ENCODE results near the gene IQSEC3. TPM values are rescaled to one million over a fixed set of nuclear protein-coding genes. Genes with fewer than 3 reads are reported as not detected.

Gene IQSEC3
- total and polyA plus RNA-seq, 10 of the 15 experiments (the other 5 are each of a cell fraction or from before 2014, with no cell fraction given) = not detected

- no peaks in the 10 kb centered on the region for H3K36me3 ChIP-seq (ENCODE audit: control insufficient read depth in 2 of 2, insufficient read depth in 2 of 2, low read length in 1 of 2)
- POLR2A ChIA-PET = no interaction called here
- RAD21 ChIA-PET (ENCODE audit: unreplicated experiment) = no interaction called here
- H3K27ac ChIP-seq (ENCODE audit: control insufficient read depth, insufficient read depth) = no peak overlapping the region
- CTCF ChIA-PET = no interaction called here
- ATAC-seq = no peak
- SMC1A ChIA-PET (ENCODE audit: uncharacterized antibody, unreplicated experiment) = no interaction called here
- no peaks in the 10 kb centered on the region for H3K79me2 ChIP-seq (ENCODE audit: control insufficient read depth, insufficient read depth, low read length)
- intact Hi-C loops (cut with micrococcal nuclease; ENCODE audit: unreplicated experiment) = no loop called here
- H3K4me1 ChIP-seq (ENCODE audit: control insufficient read depth, insufficient read depth, low read length) = no peaks in the 10 kb centered on the region
- DNase-seq (ENCODE audit: low read depth, low spot score) = no peak
- H3K4me2 ChIP-seq (ENCODE audit: control insufficient read depth, insufficient read depth) = no peak overlapping the region
- no peak overlapping the region for H3K9ac ChIP-seq (ENCODE audit: control insufficient read depth, insufficient read depth, low read length)
- no peaks in the 10 kb centered on the region for H4K20me1 ChIP-seq (ENCODE audit: control insufficient read depth, insufficient read depth)
- H2AFZ ChIP-seq (ENCODE audit: control insufficient read depth, low read depth, low read length) = no peak overlapping the region
- 44% methylated on average over 7 of the region's 7 CpGs for WGBS (ENCODE audit: insufficient coverage, insufficient replicate concordance, low lambda C conversion rate, missing lambda C conversion rate)
- in situ Hi-C loops (cut with MboI) = no loop called here
- H3K4me3 ChIP-seq = no peak overlapping the region
- no peaks in the 10 kb centered on the region for H3K9me3 ChIP-seq (replicated peaks; ENCODE audit: control insufficient read depth, insufficient read depth, low read length)
- no peak for FAIRE-seq
- TF ChIP-seq SMAD1 (IDR thresholded peaks at IDR 0.05; ENCODE audit: low read depth, partially characterized antibody) (no peak), MXI1 (IDR thresholded peaks at IDR 0.05; ENCODE audit: low read depth, low read length) (no peak), ASH2L (IDR thresholded peaks at IDR 0.05; ENCODE audit: borderline replicate concordance, low read depth) (no peak), USF1 (IDR thresholded peaks at IDR 0.05; ENCODE audit: borderline replicate concordance, extremely low read length, insufficient read depth, low read depth, low read length) (no peak), TARDBP (IDR thresholded peaks at IDR 0.05; ENCODE audit: borderline replicate concordance) (no peak), RAD51 (IDR thresholded peaks at IDR 0.05) (no peak), SP1 (IDR thresholded peaks at IDR 0.05; ENCODE audit: low read depth, low read length) (no peak), CTCF (IDR thresholded peaks at IDR 0.05 in 2 of 3, conservative IDR thresholded peaks at IDR 0.05 in 1 of 3; ENCODE audit: control insufficient read depth in 2 of 3, extremely low read depth in 1 of 3, insufficient read depth in 1 of 3, low read depth in 3 of 3, low read length in 3 of 3) (no peak), SMAD5 (IDR thresholded peaks at IDR 0.05; ENCODE audit: low read depth) (no peak), ZBED1 (IDR thresholded peaks at IDR 0.05; ENCODE audit: borderline replicate concordance) (no peak), MYC (IDR thresholded peaks at IDR 0.05; ENCODE audit: insufficient read depth, insufficient read length, insufficient replicate concordance, low read length, severe bottlenecking) (no peak), E2F4 (IDR thresholded peaks at IDR 0.05; ENCODE audit: low read depth, low read length) (no peak), EED (IDR thresholded peaks at IDR 0.05; ENCODE audit: low read depth) (no peak), RFX5 (IDR thresholded peaks at IDR 0.05; ENCODE audit: low read depth, low read length) (no peak), TAF1 (IDR thresholded peaks at IDR 0.05; ENCODE audit: borderline replicate concordance, low read depth, low read length) (no peak), RELA (IDR thresholded peaks at IDR 0.05; ENCODE audit: borderline replicate concordance, partially characterized antibody) (no peak), SRF (IDR thresholded peaks at IDR 0.05; ENCODE audit: low read depth in 2 of 2, low read length in 2 of 2) (no peak), CBX3 (IDR thresholded peaks at IDR 0.05; ENCODE audit: borderline replicate concordance, low read depth) (no peak)
- TF ChIP-seq, protein P1, sequence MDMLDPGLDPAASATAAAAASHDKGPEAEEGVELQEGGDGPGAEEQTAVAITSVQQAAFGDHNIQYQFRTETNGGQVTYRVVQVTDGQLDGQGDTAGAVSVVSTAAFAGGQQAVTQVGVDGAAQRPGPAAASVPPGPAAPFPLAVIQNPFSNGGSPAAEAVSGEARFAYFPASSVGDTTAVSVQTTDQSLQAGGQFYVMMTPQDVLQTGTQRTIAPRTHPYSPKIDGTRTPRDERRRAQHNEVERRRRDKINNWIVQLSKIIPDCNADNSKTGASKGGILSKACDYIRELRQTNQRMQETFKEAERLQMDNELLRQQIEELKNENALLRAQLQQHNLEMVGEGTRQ (IDR thresholded peaks at IDR 0.05; ENCODE audit: borderline replicate concordance, low read depth, low read length) = no peak
- TF ChIP-seq, protein P2, sequence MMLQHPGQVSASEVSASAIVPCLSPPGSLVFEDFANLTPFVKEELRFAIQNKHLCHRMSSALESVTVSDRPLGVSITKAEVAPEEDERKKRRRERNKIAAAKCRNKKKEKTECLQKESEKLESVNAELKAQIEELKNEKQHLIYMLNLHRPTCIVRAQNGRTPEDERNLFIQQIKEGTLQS (IDR thresholded peaks at IDR 0.05; ENCODE audit: borderline replicate concordance, extremely low read depth, low read depth, low read length) = no peak
- no TSS peak for BruUV-seq (replicated peaks)
- no peaks in the 10 kb centered on the region for H3K27me3 ChIP-seq (replicated peaks in 1 of 2; ENCODE audit: control insufficient read depth in 2 of 2, insufficient read depth in 2 of 2, low read length in 1 of 2)
These were observed 92.7 kb downstream of the IQSEC3 start for GRCh38 chr12:159156-159782.
